CD8-positive, alpha-beta memory T cell (primary cell): ENCODE measurements around the gene CDH23. TPM values are rescaled to one million over a fixed set of nuclear protein-coding genes. Genes with fewer than 3 reads are reported as not detected.

Source experiments
- CTCF ChIA-PET: fragments of 350-600 bp; sonication (Branson Sonifier 250); formaldehyde crosslinking; loops from one replicate; lab custom pipeline; 2021; ENCODE audit warnings: antibody characterized with exemption; lab: Charles Lee
- POLR2A ChIA-PET: fragments of 350-600 bp; sonication (Branson Sonifier 250); formaldehyde crosslinking; loops from one replicate; lab custom pipeline; 2021; ENCODE audit warnings: antibody characterized with exemption; lab: Charles Lee
- DNase-seq, 5 donors: peaks; one replicate each; pipeline versions ENCODE4 v3.0.0 to v3.0.0-alpha.2; 2020 to 2022; ENCODE audit warnings: mixed read lengths in 1 of 5
- H3K27ac ChIP-seq: one replicate; pipeline ENCODE4 v1.7.0; 2013; ENCODE audit warnings: low read depth, mild to moderate bottlenecking, low read length, moderate library complexity
- H3K27me3 ChIP-seq: 2 replicates; pipeline ENCODE4 v1.7.0; 2013; ENCODE audit warnings: low read length, mild to moderate bottlenecking; ENCODE audit not compliant: insufficient read depth, poor library complexity, severe bottlenecking
- H3K36me3 ChIP-seq: 2 replicates; pipeline ENCODE4 v1.7.0; 2013; ENCODE audit warnings: mild to moderate bottlenecking, low read length, moderate library complexity; ENCODE audit not compliant: insufficient read depth
- H3K4me1 ChIP-seq: 2 replicates; pipeline ENCODE4 v1.7.0; 2013; ENCODE audit warnings: mild to moderate bottlenecking, low read length, moderate library complexity; ENCODE audit not compliant: insufficient read depth
- H3K4me3 ChIP-seq: 2 replicates; pipeline ENCODE4 v1.7.0; 2013; ENCODE audit warnings: mild to moderate bottlenecking, low read length
- H3K9me3 ChIP-seq: 2 replicates; pipeline ENCODE4 v1.7.0; 2013; ENCODE audit warnings: mild to moderate bottlenecking, low read length
- H3K27ac Mint-ChIP-seq, 8 donors: one replicate each; pipeline ENCODE4 v1.8.0; 2020 to 2021; ENCODE audit warnings: mixed read lengths in 8 of 8, mild to moderate bottlenecking in 6 of 8, inconsistent platforms in 3 of 8, moderate library complexity in 3 of 8
- H3K27me3 Mint-ChIP-seq, 2 donors: one replicate each; pipeline ENCODE4 v1.8.0; 2020 to 2021; ENCODE audit warnings: mixed read lengths in 2 of 2, mild to moderate bottlenecking in 1 of 2, moderate library complexity in 1 of 2
- H3K36me3 Mint-ChIP-seq, 3 donors: one replicate each; pipeline ENCODE4 v1.8.0; 2020 to 2021; ENCODE audit warnings: mixed read lengths in 3 of 3, inconsistent platforms in 1 of 3, mild to moderate bottlenecking in 1 of 3
- H3K4me1 Mint-ChIP-seq, 3 donors: one replicate each; pipeline ENCODE4 v1.8.0; 2020 to 2021; ENCODE audit warnings: mixed read lengths in 3 of 3, inconsistent platforms in 1 of 3, mild to moderate bottlenecking in 1 of 3
- H3K4me3 Mint-ChIP-seq, 7 donors: one replicate each; pipeline ENCODE4 v1.8.0; 2020 to 2021; ENCODE audit warnings: mixed read lengths in 7 of 7, mild to moderate bottlenecking in 6 of 7, moderate library complexity in 4 of 7, inconsistent platforms in 2 of 7
- H3K9me3 Mint-ChIP-seq, 5 donors: one replicate each; pipeline ENCODE4 v1.8.0; 2020 to 2022; ENCODE audit warnings: mixed read lengths in 5 of 5, mild to moderate bottlenecking in 3 of 5, moderate library complexity in 2 of 5, inconsistent platforms in 1 of 5
- polyA plus RNA-seq: library from polyadenylated mRNA; unstranded; fragments of 300-500 nt; fragmentation: Illumina TruSeq; gene quantifications from one replicate; pipeline ENCODE4 v1.2.3, GENCODE V29; 2021
- total RNA-seq, 2 experiments: library from RNA; stranded (reverse); gene quantifications; one replicate each; pipeline ENCODE4 v1.2.3, GENCODE V29; 2021

Gene CDH23
- total and polyA plus RNA-seq, 3 experiments from 2014 or later: 0.74 to 2.0 (median 0.78) TPM

DNA sequence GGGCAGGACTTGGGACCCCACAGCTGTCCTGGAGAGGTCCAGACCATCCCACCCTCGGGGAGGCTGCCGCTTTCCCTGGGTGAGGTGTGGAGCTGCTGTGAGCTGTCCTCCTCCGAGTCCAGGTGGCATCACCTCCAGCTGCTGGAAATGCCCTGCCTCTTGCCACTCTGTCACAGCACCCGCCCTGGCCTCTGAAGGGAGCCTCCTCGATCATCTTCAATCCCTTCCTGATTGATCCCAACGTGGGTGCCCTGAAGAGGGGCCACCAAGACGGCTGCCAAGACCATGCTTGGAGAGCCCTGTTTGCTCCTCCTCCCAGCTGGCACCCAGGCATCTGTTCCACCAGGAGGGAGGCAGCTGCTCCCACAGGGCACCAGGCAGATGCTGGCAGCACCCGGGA lies 318.3 kb downstream of the CDH23 start:
- Mint-ChIP-seq H3K27me3 (no peaks in the 10 kb centered on the region), H3K27ac (peak overlapping the region; percentile 60 to 99 (median 86)), H3K4me3 (peak overlapping the region in 6 of 7 donors; percentile 63 to 89 (median 71)), H3K4me1 (peaks cover 50 to 74% (median 53%) of the 10 kb centered on the region in 3 donors), H3K9me3 (no peaks in the 10 kb centered on the region), H3K36me3 (no peaks in the 10 kb centered on the region)
- Histone ChIP-seq H3K27ac (no peak overlapping the region), H3K4me3 (peak overlapping the region; percentile 16), H3K9me3 (no peaks in the 10 kb centered on the region), H3K36me3 (no peaks in the 10 kb centered on the region), H3K4me1 (peaks cover 55% of the 10 kb centered on the region), H3K27me3 (no peaks in the 10 kb centered on the region)
- ChIA-PET POLR2A (interaction anchor here (1.3 kb wide), 1 partner anchor 8 kb away, joined by 3 read pairs; no protein-coding TSS in a partner anchor), CTCF (interaction anchor here (1.4 to 11.1 kb wide), 5 partner anchors 9 to 58 kb away, joined by 4 to 160 read pairs (median 24); partner anchors contain the start of gene VSIR)
- DNase-seq: no peak

DNA sequence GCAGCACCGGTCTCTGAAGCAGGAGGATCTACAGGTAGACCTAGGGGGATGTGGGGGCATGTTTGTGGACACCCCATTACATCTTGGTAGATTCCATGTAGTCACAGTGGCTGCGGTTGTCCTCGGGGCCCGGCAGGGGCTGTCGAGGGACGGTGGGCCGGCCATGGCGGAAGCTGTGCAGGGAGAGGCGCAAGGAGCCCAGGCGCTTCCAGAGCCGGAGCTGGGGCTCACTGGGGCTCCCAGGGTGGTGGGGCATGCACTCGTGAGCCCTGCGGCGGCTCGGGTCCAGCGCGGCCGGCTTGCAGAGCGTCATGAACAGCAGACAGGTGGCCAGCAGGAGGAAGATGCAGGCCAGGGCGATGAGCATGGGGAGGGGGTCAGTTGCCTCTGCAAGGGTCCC lies 319.1 kb downstream of the CDH23 start:
- Histone ChIP-seq H3K9me3 (no peaks in the 10 kb centered on the region), H3K27me3 (no peaks in the 10 kb centered on the region), H3K4me3 (no peak overlapping the region), H3K36me3 (no peaks in the 10 kb centered on the region), H3K27ac (no peak overlapping the region), H3K4me1 (peaks cover 55% of the 10 kb centered on the region)
- no peak for DNase-seq
- Mint-ChIP-seq H3K27ac (peak overlapping the region; percentile 36 to 99 (median 84)), H3K4me1 (peaks cover 50 to 72% (median 52%) of the 10 kb centered on the region in 3 donors), H3K9me3 (no peaks in the 10 kb centered on the region), H3K27me3 (no peaks in the 10 kb centered on the region), H3K4me3 (peak overlapping the region in 6 of 7 donors; percentile 2 to 89 (median 70)), H3K36me3 (no peaks in the 10 kb centered on the region)
- ChIA-PET CTCF (interaction anchor here (1.0 to 6.1 kb wide), 7 partner anchors 8 to 96 kb away, joined by 4 to 47 read pairs (median 13); partner anchors contain the start of gene VSIR), POLR2A (interaction anchor here (0.6 kb wide), 1 partner anchor 381 kb away, joined by 4 read pairs; no protein-coding TSS in a partner anchor)

DNA sequence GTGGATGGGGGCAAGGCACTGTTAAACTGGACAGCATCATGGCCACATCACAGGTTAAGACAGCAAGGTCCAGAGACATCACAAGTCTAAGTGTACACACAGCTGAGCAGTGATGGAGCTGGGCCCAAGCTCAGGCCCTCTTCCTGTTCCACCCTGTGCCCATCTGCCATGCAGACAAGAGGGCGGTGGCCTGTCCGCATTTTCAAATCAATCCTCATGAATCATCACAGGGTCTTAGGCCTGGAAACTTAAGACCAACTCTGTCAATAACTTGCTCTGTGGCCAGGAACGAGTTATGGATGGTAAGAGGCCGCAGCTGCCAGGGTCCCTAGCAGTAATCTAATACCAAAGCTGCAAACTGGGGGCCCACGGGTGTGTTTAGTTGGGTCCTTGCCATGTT lies 319.7 kb downstream of the CDH23 start:
- Histone ChIP-seq H3K9me3 (no peaks in the 10 kb centered on the region), H3K4me1 (peaks cover 56% of the 10 kb centered on the region), H3K36me3 (no peaks in the 10 kb centered on the region), H3K27ac (no peak overlapping the region), H3K27me3 (no peaks in the 10 kb centered on the region), H3K4me3 (no peak overlapping the region)
- Mint-ChIP-seq H3K27me3 (no peaks in the 10 kb centered on the region), H3K27ac (peak overlapping the region in 6 of 8 donors; percentile 29 to 99 (median 64)), H3K9me3 (no peaks in the 10 kb centered on the region), H3K4me1 (peaks cover 49 to 73% (median 52%) of the 10 kb centered on the region in 3 donors), H3K36me3 (no peaks in the 10 kb centered on the region), H3K4me3 (peak overlapping the region in 4 of 7 donors; percentile 50 to 89 (median 77))
- DNase-seq: no peak
- ChIA-PET CTCF (interaction anchor here (1.0 to 6.1 kb wide), 8 partner anchors 8 to 95 kb away, joined by 4 to 47 read pairs (median 9); partner anchors contain the start of gene VSIR), POLR2A (interaction anchor here (0.6 kb wide), 1 partner anchor 382 kb away, joined by 4 read pairs; no protein-coding TSS in a partner anchor)

DNA sequence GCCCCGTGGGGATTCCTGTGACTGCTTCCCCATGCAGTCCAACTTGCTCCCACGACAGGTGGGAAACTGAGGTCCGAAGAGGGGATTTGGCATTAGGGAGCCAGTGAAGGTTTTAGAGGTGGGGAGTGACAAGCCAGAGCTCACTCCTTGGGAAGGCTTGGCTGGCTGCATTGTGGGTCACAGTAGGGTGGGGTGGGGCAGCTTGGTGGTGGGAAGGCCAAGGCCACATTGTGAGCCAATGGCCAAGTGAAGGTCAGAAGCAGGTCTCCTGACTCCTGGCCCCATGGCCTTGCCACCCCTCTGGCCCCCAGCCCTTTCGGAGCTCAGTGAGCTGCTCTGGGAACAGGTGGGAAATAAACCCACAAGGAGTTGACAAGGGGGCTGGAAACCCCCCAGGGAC lies 320.3 kb downstream of the CDH23 start:
- Mint-ChIP-seq H3K9me3 (no peaks in the 10 kb centered on the region), H3K36me3 (no peaks in the 10 kb centered on the region), H3K27me3 (no peaks in the 10 kb centered on the region), H3K4me3 (peak overlapping the region in 1 of 7 donors; percentile 70), H3K27ac (peak overlapping the region in 2 of 8 donors; percentile 67 to 68), H3K4me1 (peaks cover 49 to 71% (median 50%) of the 10 kb centered on the region in 3 donors)
- no peaks in the 10 kb centered on the region for H3K9me3 ChIP-seq
- no peaks in the 10 kb centered on the region for H3K36me3 ChIP-seq
- no peak for DNase-seq
- peaks cover 59% of the 10 kb centered on the region for H3K4me1 ChIP-seq
- POLR2A ChIA-PET: no interaction called here
- no peak overlapping the region for H3K27ac ChIP-seq
- no peak overlapping the region for H3K4me3 ChIP-seq
- H3K27me3 ChIP-seq: no peaks in the 10 kb centered on the region
- CTCF ChIA-PET: interaction anchor here (0.7 to 4.3 kb wide), 8 partner anchors 9 to 398 kb away, joined by 3 to 32 read pairs (median 6); partner anchors contain the start of gene VSIR

DNA sequence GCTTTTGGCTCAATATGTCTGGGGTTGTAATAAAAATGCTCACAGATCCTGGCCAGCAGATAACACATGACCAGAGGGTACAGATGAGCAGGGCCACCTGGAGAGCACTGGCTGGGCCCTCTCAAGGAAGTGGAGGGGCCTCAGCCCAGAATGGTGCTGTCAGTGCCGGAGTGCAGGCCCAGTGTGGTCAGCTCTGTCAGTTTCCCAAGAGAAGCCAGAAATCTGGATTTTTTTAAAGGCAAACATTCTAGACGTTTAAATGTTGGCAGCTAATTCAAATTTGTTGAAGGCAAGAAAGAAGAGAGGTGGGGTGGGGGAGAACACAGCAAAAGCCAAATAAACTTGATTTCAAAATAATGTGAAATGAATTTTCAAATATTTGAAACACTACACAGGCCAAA lies 320.8 kb downstream of the CDH23 start:
- Histone ChIP-seq H3K27ac (no peak overlapping the region), H3K9me3 (no peaks in the 10 kb centered on the region), H3K36me3 (no peaks in the 10 kb centered on the region), H3K4me3 (no peak overlapping the region), H3K4me1 (peaks cover 56% of the 10 kb centered on the region), H3K27me3 (no peaks in the 10 kb centered on the region)
- peak overlapping the region in 1 of 7 donors; percentile 34 for H3K4me3 Mint-ChIP-seq
- H3K27me3 Mint-ChIP-seq: no peaks in the 10 kb centered on the region
- CTCF ChIA-PET: interaction anchor here (0.7 to 4.3 kb wide), 7 partner anchors 9 to 399 kb away, joined by 3 to 32 read pairs (median 6); partner anchors contain the start of gene VSIR
- no peaks in the 10 kb centered on the region for H3K9me3 Mint-ChIP-seq
- H3K27ac Mint-ChIP-seq: peak overlapping the region in 4 of 8 donors; percentile 38 to 68 (median 60)
- no peak for DNase-seq
- peaks cover 49 to 70% (median 49%) of the 10 kb centered on the region in 3 donors for H3K4me1 Mint-ChIP-seq
- no peaks in the 10 kb centered on the region for H3K36me3 Mint-ChIP-seq
- POLR2A ChIA-PET: interaction anchor here (0.6 kb wide), 1 partner anchor 55 kb away, joined by 3 read pairs; no protein-coding TSS in a partner anchor

DNA sequence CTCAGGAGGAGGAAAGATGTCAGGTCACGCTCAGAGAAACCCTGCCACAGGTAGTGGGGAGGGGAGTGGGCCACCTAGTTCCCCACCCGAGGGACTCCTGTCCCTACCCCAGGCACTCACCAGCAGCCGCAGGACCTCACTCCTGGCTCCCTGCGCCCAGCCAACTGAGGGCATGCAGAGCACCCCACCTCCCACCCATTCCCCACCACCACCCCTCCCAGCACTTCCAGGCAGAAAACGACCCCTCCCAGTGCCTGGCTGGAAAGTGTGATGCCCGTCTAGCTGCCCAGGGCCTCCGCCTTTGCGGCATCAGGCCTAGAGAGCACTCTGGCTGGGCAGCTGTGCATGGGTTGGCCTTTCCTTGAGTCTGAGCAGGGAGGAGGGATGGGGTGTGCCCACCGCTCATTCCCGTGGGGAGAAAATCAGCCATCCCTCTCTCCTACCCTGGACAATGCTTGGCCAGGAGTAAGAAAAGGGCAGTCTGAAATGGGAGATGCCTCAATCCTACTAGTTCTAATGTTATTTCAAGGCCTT lies 321.5 kb downstream of the CDH23 start:
- H3K4me1 Mint-ChIP-seq: peaks cover 43 to 70% (median 49%) of the 10 kb centered on the region in 3 donors
- Histone ChIP-seq H3K36me3 (no peaks in the 10 kb centered on the region), H3K27me3 (no peaks in the 10 kb centered on the region), H3K9me3 (no peaks in the 10 kb centered on the region), H3K4me1 (peaks cover 56% of the 10 kb centered on the region), H3K4me3 (no peak overlapping the region), H3K27ac (no peak overlapping the region)
- peak overlapping the region in 2 of 8 donors; percentile 26 to 68 for H3K27ac Mint-ChIP-seq
- H3K4me3 Mint-ChIP-seq: peak overlapping the region in 1 of 7 donors; percentile 13
- ChIA-PET POLR2A (interaction anchor here (0.6 to 1.4 kb wide), 2 partner anchors 10 to 55 kb away, joined by 3 to 9 read pairs; no protein-coding TSS in a partner anchor), CTCF (interaction anchor here (1.3 to 4.3 kb wide), 8 partner anchors 10 to 65 kb away, joined by 3 to 32 read pairs (median 5); partner anchors contain the start of gene VSIR)
- no peaks in the 10 kb centered on the region for H3K36me3 Mint-ChIP-seq
- H3K27me3 Mint-ChIP-seq: no peaks in the 10 kb centered on the region
- no peak for DNase-seq
- H3K9me3 Mint-ChIP-seq: no peaks in the 10 kb centered on the region

DNA sequence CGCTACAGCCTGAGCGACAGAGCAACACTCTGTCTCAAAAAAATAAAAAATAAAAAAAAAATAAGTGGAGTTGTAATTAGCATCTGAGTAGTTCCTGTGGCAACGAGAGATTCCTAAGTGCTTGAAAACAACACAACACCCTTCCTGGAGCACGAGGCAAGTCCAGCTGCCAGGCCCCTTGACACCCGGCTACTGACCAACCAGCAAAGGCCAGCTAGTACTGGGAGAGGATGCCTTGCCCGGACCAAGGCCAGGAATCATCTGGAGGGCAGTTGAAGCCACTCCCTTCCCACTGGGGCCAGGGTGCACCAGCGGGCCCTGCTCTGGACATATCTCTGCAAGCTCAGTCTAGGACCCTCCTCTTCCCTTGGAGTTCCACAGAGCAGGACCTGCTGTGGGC lies 322.3 kb downstream of the CDH23 start:
- Mint-ChIP-seq H3K27me3 (no peaks in the 10 kb centered on the region), H3K27ac (no peak overlapping the region), H3K9me3 (no peaks in the 10 kb centered on the region), H3K4me3 (no peak overlapping the region), H3K4me1 (peaks cover 37 to 70% (median 45%) of the 10 kb centered on the region in 3 donors), H3K36me3 (no peaks in the 10 kb centered on the region)
- no peaks in the 10 kb centered on the region for H3K27me3 ChIP-seq
- ChIA-PET CTCF (interaction anchor here (1.3 to 4.3 kb wide), 4 partner anchors 9 to 64 kb away, joined by 3 to 32 read pairs (median 4); no protein-coding TSS in a partner anchor), POLR2A (interaction anchor here (1.4 kb wide), 1 partner anchor 9 kb away, joined by 9 read pairs; no protein-coding TSS in a partner anchor)
- no peaks in the 10 kb centered on the region for H3K36me3 ChIP-seq
- H3K9me3 ChIP-seq: no peaks in the 10 kb centered on the region
- H3K27ac ChIP-seq: no peak overlapping the region
- peaks cover 55% of the 10 kb centered on the region for H3K4me1 ChIP-seq
- DNase-seq: no peak
- no peak overlapping the region for H3K4me3 ChIP-seq
